MM.1S (cell line): Measurements from ENCODE around the gene MYADML2.

Experiments used
- DNase-seq: peaks from one replicate; pipeline ENCODE4 v3.0.0-alpha.2; 2015
- H2AFZ ChIP-seq: fragments of 300-600 bp; sonication (generic); 2 replicates; pipeline ENCODE4 v1.6.0; 2016; ENCODE audit warnings: antibody characterized with exemption, low read length
- H3F3A ChIP-seq: fragments of 300-600 bp; sonication (generic); 2 replicates; pipeline ENCODE4 v1.6.1; 2016; ENCODE audit warnings: mild to moderate bottlenecking, antibody characterized with exemption, low read length, moderate library complexity, mixed read lengths; ENCODE audit not compliant: insufficient read depth
- H3K27ac ChIP-seq: fragments of 300-600 bp; sonication (generic); 2 replicates; pipeline ENCODE4 v1.5.1; 2016; ENCODE audit warnings: mild to moderate bottlenecking, low read length
- H3K27me3 ChIP-seq: fragments of 300-600 bp; sonication (generic); replicated peaks from 2 replicates; pipeline ENCODE4 v1.6.0; 2016; ENCODE audit warnings: low read length; ENCODE audit not compliant: insufficient read depth
- H3K36me3 ChIP-seq: fragments of 300-600 bp; sonication (generic); replicated peaks from 2 replicates; pipeline ENCODE4 v1.6.1; 2016; ENCODE audit warnings: mild to moderate bottlenecking, low read length, mixed read lengths; ENCODE audit not compliant: insufficient read depth
- H3K4me1 ChIP-seq: fragments of 300-600 bp; sonication (generic); 2 replicates; pipeline ENCODE4 v1.6.1; 2016; ENCODE audit warnings: low read length, mixed read lengths
- H3K4me2 ChIP-seq: fragments of 300-600 bp; sonication (generic); 2 replicates; pipeline ENCODE4 v1.6.0; 2016; ENCODE audit warnings: low read depth, low read length
- H3K4me3 ChIP-seq: fragments of 300-600 bp; sonication (generic); 2 replicates; pipeline ENCODE4 v1.5.1; 2016; ENCODE audit warnings: low read length, mixed read lengths
- H3K79me2 ChIP-seq: fragments of 300-600 bp; sonication (generic); 2 replicates; pipeline ENCODE4 v1.6.1; 2016; ENCODE audit warnings: mixed run types, low read length, mixed read lengths
- H3K9ac ChIP-seq: fragments of 300-600 bp; sonication (generic); 2 replicates; pipeline ENCODE4 v1.6.1; 2016; ENCODE audit warnings: low read length, mixed read lengths
- H3K9me2 ChIP-seq: fragments of 300-600 bp; sonication (generic); replicated peaks from 2 replicates; pipeline ENCODE4 v1.6.1; 2016; ENCODE audit warnings: mild to moderate bottlenecking, low read length, mixed read lengths; ENCODE audit not compliant: insufficient read depth
- H3K9me3 ChIP-seq: fragments of 300-600 bp; sonication (generic); replicated peaks from 2 replicates; pipeline ENCODE4 v1.6.1; 2016; ENCODE audit warnings: mild to moderate bottlenecking, low read length, mixed read lengths; ENCODE audit not compliant: insufficient read depth
- H4K20me1 ChIP-seq: fragments of 300-600 bp; sonication (generic); 2 replicates; pipeline ENCODE4 v1.6.1; 2016; ENCODE audit warnings: mild to moderate bottlenecking, low read length, moderate library complexity, mixed read lengths; ENCODE audit not compliant: insufficient read depth
- EZH2 ChIP-seq: fragments of 300-600 bp; sonication (generic); optimal IDR thresholded peaks from 2 replicates; pipeline ENCODE3; 2017; ENCODE audit warnings: low read depth, mild to moderate bottlenecking, antibody characterized with exemption, low read length, mixed read lengths
- EZH2phosphoT487 ChIP-seq: fragments of 300-600 bp; sonication (generic); IDR thresholded peaks from 2 replicates; pipeline ENCODE4 v1.6.1; 2018; ENCODE audit warnings: antibody characterized with exemption, low read length
- TF ChIP-seq, protein P1 (sequence below): fragments of 300-600 bp; sonication (generic); IDR thresholded peaks from 2 replicates; pipeline ENCODE4 v1.5.1; 2016; ENCODE audit warnings: antibody characterized with exemption, low read length, mixed read lengths

Gene MYADML2

DNA sequence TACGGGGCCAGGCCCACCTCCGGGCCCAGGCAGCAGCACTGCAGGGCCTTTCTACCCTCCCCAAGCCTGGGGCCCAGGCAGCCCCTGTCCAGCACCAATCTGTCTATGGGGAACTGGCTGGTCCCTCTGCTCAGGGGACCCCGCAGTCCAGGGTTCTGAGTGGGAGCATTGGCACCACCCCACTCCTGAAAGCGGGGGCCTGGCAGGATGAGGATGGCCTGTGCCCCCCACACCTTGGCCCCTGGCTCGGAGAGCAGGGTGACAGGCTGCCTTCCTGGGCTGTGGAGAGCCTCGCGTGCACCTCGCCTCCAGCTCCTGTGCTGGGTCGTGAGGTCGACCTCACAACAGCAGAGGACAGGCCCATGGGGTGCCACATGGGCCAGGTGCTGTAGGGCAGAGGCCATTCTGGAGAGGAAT, 43.6 kb downstream of the MYADML2 start:
- H3K4me3 ChIP-seq, result no peak overlapping the region
- no peak overlapping the region for H3K9ac ChIP-seq
- no peak overlapping the region for H2AFZ ChIP-seq
- no peaks in the 10 kb centered on the region for H3K36me3 ChIP-seq
- no peak for DNase-seq
- H3K79me2 ChIP-seq, result no peaks in the 10 kb centered on the region
- H3K27me3 ChIP-seq, result no peaks in the 10 kb centered on the region; the same call in 1 of the 2 replicates
- H3K9me3 ChIP-seq, result no peaks in the 10 kb centered on the region
- H3K9me2 ChIP-seq, result no peaks in the 10 kb centered on the region
- H4K20me1 ChIP-seq, result no peaks in the 10 kb centered on the region
- H3K27ac ChIP-seq, result no peak overlapping the region
- no peaks in the 10 kb centered on the region for H3F3A ChIP-seq
- H3K4me1 ChIP-seq, result no peaks in the 10 kb centered on the region
- no peak overlapping the region for H3K4me2 ChIP-seq
- no peak for TF ChIP-seq EZH2phosphoT487
- no peak for TF ChIP-seq EZH2
- TF ChIP-seq, protein P1, sequence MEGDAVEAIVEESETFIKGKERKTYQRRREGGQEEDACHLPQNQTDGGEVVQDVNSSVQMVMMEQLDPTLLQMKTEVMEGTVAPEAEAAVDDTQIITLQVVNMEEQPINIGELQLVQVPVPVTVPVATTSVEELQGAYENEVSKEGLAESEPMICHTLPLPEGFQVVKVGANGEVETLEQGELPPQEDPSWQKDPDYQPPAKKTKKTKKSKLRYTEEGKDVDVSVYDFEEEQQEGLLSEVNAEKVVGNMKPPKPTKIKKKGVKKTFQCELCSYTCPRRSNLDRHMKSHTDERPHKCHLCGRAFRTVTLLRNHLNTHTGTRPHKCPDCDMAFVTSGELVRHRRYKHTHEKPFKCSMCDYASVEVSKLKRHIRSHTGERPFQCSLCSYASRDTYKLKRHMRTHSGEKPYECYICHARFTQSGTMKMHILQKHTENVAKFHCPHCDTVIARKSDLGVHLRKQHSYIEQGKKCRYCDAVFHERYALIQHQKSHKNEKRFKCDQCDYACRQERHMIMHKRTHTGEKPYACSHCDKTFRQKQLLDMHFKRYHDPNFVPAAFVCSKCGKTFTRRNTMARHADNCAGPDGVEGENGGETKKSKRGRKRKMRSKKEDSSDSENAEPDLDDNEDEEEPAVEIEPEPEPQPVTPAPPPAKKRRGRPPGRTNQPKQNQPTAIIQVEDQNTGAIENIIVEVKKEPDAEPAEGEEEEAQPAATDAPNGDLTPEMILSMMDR, result no peak

DNA sequence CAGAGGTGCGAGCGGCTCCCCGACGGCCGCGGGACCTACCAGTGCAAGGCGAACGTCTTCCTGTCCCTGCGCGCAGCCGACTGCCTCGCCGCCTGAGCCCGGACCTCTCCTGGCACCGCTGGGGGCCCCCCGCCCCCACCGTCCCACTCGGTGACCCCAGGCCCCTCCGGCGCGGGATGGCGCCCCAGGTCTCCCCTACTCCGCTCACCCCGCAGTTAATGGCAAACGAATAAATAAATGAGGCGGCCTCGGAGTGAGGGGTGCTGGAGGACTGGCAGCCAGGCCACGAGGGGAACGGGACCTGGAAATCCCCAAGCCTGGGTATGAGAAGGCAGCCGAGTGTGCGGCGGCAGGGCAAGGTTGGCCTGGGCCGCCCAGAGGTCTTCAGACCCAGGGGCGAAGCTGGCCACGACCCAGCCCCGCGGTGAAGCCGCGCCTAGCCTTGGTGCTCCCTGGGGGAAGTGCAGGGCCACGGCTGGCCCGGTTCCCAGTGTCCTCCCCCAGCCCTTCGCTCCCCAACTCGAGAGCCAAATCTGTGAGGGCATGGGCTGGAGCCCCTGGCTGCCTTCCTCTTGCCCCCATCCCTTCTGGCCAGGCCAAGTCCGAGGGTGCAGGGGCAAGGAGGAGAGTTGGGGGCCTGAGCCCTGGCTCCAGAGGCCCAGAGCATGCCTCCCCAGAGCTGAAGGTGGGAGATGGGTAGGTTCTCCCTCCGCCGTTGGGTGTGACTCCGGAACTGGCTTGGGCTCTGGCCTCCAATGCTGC, 44.2 kb downstream of the MYADML2 start:
- DNase-seq, result no peak
- Histone ChIP-seq H3K9me2 (no peaks in the 10 kb centered on the region), H3F3A (no peaks in the 10 kb centered on the region), H3K9me3 (no peaks in the 10 kb centered on the region), H3K4me2 (peak overlapping the region; percentile 24; the same call in 1 of the 2 replicates), H2AFZ (no peak overlapping the region), H3K9ac (no peak overlapping the region), H4K20me1 (no peaks in the 10 kb centered on the region), H3K4me3 (no peak overlapping the region), H3K4me1 (no peaks in the 10 kb centered on the region), H3K36me3 (no peaks in the 10 kb centered on the region), H3K27me3 (no peaks in the 10 kb centered on the region; the same call in 1 of the 2 replicates), H3K27ac (no peak overlapping the region), H3K79me2 (no peaks in the 10 kb centered on the region)
- TF ChIP-seq, protein P1, result no peak
- no peak for TF ChIP-seq EZH2
- TF ChIP-seq EZH2phosphoT487, result no peak

DNA sequence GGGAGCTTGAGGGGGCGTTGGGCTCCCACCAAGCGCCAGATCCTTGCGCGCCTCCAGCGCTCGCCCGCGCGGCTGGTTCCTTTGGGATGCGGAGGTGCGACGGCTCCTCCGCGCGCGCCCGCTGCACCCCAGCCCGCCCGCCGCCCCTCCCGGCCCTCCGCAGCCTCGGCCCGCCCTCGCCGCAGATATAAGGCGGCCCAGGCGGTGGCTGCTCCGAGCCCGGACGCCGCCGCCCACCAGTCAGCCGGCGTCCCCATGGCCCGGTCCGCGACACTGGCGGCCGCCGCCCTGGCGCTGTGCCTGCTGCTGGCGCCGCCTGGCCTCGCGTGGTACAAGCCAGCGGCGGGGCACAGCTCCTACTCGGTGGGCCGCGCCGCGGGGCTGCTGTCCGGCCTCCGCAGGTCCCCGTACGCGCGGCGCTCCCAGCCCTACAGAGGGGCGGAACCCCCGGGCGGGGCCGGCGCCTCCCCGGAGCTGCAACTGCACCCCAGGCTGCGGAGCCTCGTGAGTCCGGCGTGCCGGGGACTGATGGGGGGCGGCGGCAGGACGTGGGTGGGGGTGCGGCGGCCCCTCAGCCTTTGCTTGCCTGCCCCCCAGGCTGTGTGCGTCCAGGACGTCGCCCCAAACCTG, 44.9 kb downstream of the MYADML2 start, which contains the start of gene NPB:
Gene NPB (plus strand): TSS at position 216 of the 630 bp plus-strand sequence. CDS start 40 bp downstream, at position 256.
- no peaks in the 10 kb centered on the region for H3K79me2 ChIP-seq
- H3K4me1 ChIP-seq, result no peaks in the 10 kb centered on the region
- H3K9me3 ChIP-seq, result no peaks in the 10 kb centered on the region
- no peaks in the 10 kb centered on the region for H4K20me1 ChIP-seq
- no peak for DNase-seq
- no peak within 1 kb of the TSS for H3K27ac ChIP-seq
- TF ChIP-seq, protein P1, result no peak
- TF ChIP-seq EZH2 (no peak), EZH2phosphoT487 (no peak)
- H3K4me2 ChIP-seq, result peak within 1 kb of the TSS; percentile 24; the same call in 1 of the 2 replicates
- H3K9me2 ChIP-seq, result no peaks in the 10 kb centered on the region
- no peaks in the 10 kb centered on the region for H3F3A ChIP-seq
- no peaks in the 10 kb centered on the region; the same call in 1 of the 2 replicates for H3K27me3 ChIP-seq
- no peak within 1 kb of the TSS for H3K9ac ChIP-seq
- H3K4me3 ChIP-seq, result no peak within 1 kb of the TSS
- H3K36me3 ChIP-seq, result no peaks in the 10 kb centered on the region
- no peak within 1 kb of the TSS for H2AFZ ChIP-seq
